HEK293 (cell line): ENCODE results near the gene PYY.

ENCODE experiments used
- CTCF ChIA-PET: fragments of 350-600 bp; formaldehyde crosslinking; extraction: SDS; loops from one replicate; lab custom pipeline; 2021; ENCODE audit warnings: antibody characterized with exemption; lab: Yijun Ruan, JAX
- POLR2A ChIA-PET: fragments of 300-600 bp; formaldehyde crosslinking; extraction: SDS; loops from one replicate; lab custom pipeline; 2020; ENCODE audit warnings: antibody characterized with exemption, inconsistent platforms; lab: Yijun Ruan, JAX
- H3K27ac ChIP-seq: fragments of 200-500 bp; sonication (Bioruptor generic); 2 replicates; pipeline ENCODE4 v1.5.1; 2014; ENCODE audit warnings: low read depth, low read length, control low read depth, inconsistent platforms; ENCODE audit errors: extremely low read depth
- H3K36me3 ChIP-seq, 2 experiments: fragments of 200-500 bp in 1 of 2; sonication (Bioruptor generic) in 1 of 2; 1 replicate in 1 of 2; 2 replicates in 1 of 2; pipeline ENCODE4 v1.5.1; 2014 to 2017; ENCODE audit warnings: inconsistent platforms in 2 of 2, low read length in 2 of 2; ENCODE audit not compliant: control insufficient read depth in 2 of 2, insufficient read depth in 1 of 2
- H3K4me1 ChIP-seq: fragments of 200-500 bp; sonication (Bioruptor generic); 2 replicates; pipeline ENCODE4 v1.5.1; 2014; ENCODE audit warnings: mild to moderate bottlenecking, low read length, inconsistent platforms; ENCODE audit not compliant: control insufficient read depth, insufficient read depth
- H3K4me3 ChIP-seq: 2 replicates; pipeline ENCODE4 v1.5.1; 2011; ENCODE audit warnings: low read depth, mild to moderate bottlenecking, control low read depth, low read length, moderate library complexity
- H3K9me3 ChIP-seq: fragments of 200-500 bp; sonication (Bioruptor generic); 2 replicates; pipeline ENCODE4 v1.5.1; 2014; ENCODE audit warnings: low read depth, low read length, inconsistent platforms; ENCODE audit not compliant: control insufficient read depth, insufficient read depth
- GLIS2 ChIP-seq: fragments of 450-650 bp; formaldehyde crosslinking; IDR thresholded peaks from 2 replicates; pipeline ENCODE4 v1.5.1; 2016; ENCODE audit warnings: missing biosample characterization, missing genetic modification characterization
- HIC1 ChIP-seq: fragments of 450-650 bp; formaldehyde crosslinking; IDR thresholded peaks from 2 replicates; pipeline ENCODE4 v1.5.1; 2016; ENCODE audit warnings: missing biosample characterization, missing genetic modification characterization
- KLF7 ChIP-seq: fragments of 450-650 bp; formaldehyde crosslinking; IDR thresholded peaks from 2 replicates; pipeline ENCODE4 v1.5.1; 2016; ENCODE audit warnings: missing biosample characterization, missing genetic modification characterization, borderline replicate concordance
- KLF8 ChIP-seq: fragments of 450-650 bp; formaldehyde crosslinking; IDR thresholded peaks from 2 replicates; pipeline ENCODE4 v1.5.1; 2016; ENCODE audit warnings: missing biosample characterization, missing genetic modification characterization
- MZF1 ChIP-seq: fragments of 450-650 bp; formaldehyde crosslinking; IDR thresholded peaks from 2 replicates; pipeline ENCODE4 v1.5.1; 2017; ENCODE audit warnings: missing biosample characterization, missing genetic modification characterization, borderline replicate concordance
- PRDM10 ChIP-seq: fragments of 450-650 bp; formaldehyde crosslinking; IDR thresholded peaks from 2 replicates; pipeline ENCODE4 v1.5.1; 2016; ENCODE audit warnings: missing biosample characterization, missing genetic modification characterization
- SALL2 ChIP-seq: fragments of 450-650 bp; formaldehyde crosslinking; IDR thresholded peaks from 2 replicates; pipeline ENCODE4 v1.5.0; 2017; ENCODE audit warnings: missing biosample characterization, mild to moderate bottlenecking, missing genetic modification characterization, borderline replicate concordance
- ZBTB20 ChIP-seq: fragments of 450-650 bp; formaldehyde crosslinking; IDR thresholded peaks from 2 replicates; pipeline ENCODE4 v1.5.1; 2016; ENCODE audit warnings: missing biosample characterization, missing genetic modification characterization
- ZBTB6 ChIP-seq: fragments of 450-650 bp; formaldehyde crosslinking; IDR thresholded peaks from 2 replicates; pipeline ENCODE4 v1.5.1; 2017; ENCODE audit warnings: missing biosample characterization, missing genetic modification characterization
- ZBTB8A ChIP-seq: fragments of 450-650 bp; formaldehyde crosslinking; IDR thresholded peaks from 2 replicates; pipeline ENCODE4 v1.5.1; 2016; ENCODE audit warnings: missing biosample characterization, missing genetic modification characterization
- ZEB2 ChIP-seq: fragments of 450-650 bp; formaldehyde crosslinking; IDR thresholded peaks from 2 replicates; pipeline ENCODE4 v1.5.1; 2016; ENCODE audit warnings: missing biosample characterization, missing genetic modification characterization
- ZNF10 ChIP-seq: fragments of 450-650 bp; formaldehyde crosslinking; IDR thresholded peaks from 2 replicates; pipeline ENCODE4 v1.5.1; 2017; ENCODE audit warnings: missing biosample characterization, missing genetic modification characterization
- ZNF114 ChIP-seq: fragments of 450-650 bp; formaldehyde crosslinking; IDR thresholded peaks from 2 replicates; pipeline ENCODE4 v1.5.0; 2017; ENCODE audit warnings: missing biosample characterization, missing genetic modification characterization
- ZNF214 ChIP-seq: fragments of 450-650 bp; formaldehyde crosslinking; IDR thresholded peaks from 2 replicates; pipeline ENCODE4 v1.5.1; 2017; ENCODE audit warnings: missing biosample characterization, mild to moderate bottlenecking, missing genetic modification characterization, borderline replicate concordance
- ZNF223 ChIP-seq: fragments of 450-650 bp; formaldehyde crosslinking; IDR thresholded peaks from 2 replicates; pipeline ENCODE4 v1.5.1; 2016; ENCODE audit warnings: missing biosample characterization, missing genetic modification characterization
- ZNF23 ChIP-seq: fragments of 450-650 bp; formaldehyde crosslinking; IDR thresholded peaks from 2 replicates; pipeline ENCODE4 v1.5.1; 2016; ENCODE audit warnings: missing biosample characterization, missing genetic modification characterization, borderline replicate concordance
- ZNF335 ChIP-seq: fragments of 450-650 bp; formaldehyde crosslinking; conservative IDR thresholded peaks from 2 replicates; pipeline ENCODE4 v1.5.1; 2016; ENCODE audit warnings: missing biosample characterization, missing genetic modification characterization
- ZNF416 ChIP-seq: fragments of 450-650 bp; formaldehyde crosslinking; IDR thresholded peaks from 2 replicates; pipeline ENCODE4 v1.5.1; 2016; ENCODE audit warnings: missing biosample characterization, missing genetic modification characterization
- ZNF521 ChIP-seq: fragments of 450-650 bp; formaldehyde crosslinking; IDR thresholded peaks from 2 replicates; pipeline ENCODE4 v1.5.1; 2017; ENCODE audit warnings: missing biosample characterization, mild to moderate bottlenecking, missing genetic modification characterization
- ZNF529 ChIP-seq: fragments of 450-650 bp; formaldehyde crosslinking; IDR thresholded peaks from 2 replicates; pipeline ENCODE4 v1.5.1; 2017; ENCODE audit warnings: missing genetic modification characterization, missing biosample characterization; ENCODE audit not compliant: insufficient replicate concordance
- ZNF549 ChIP-seq: fragments of 450-650 bp; IDR thresholded peaks from 2 replicates; pipeline ENCODE4 v1.5.1; 2018; ENCODE audit warnings: missing biosample characterization, missing genetic modification characterization, mild to moderate bottlenecking, inconsistent platforms, moderate library complexity
- ZNF596 ChIP-seq: fragments of 450-650 bp; IDR thresholded peaks from 2 replicates; pipeline ENCODE4 v1.5.0; 2018; ENCODE audit warnings: missing biosample characterization, mild to moderate bottlenecking, missing genetic modification characterization, moderate library complexity
- ZNF610 ChIP-seq: fragments of 450-650 bp; formaldehyde crosslinking; IDR thresholded peaks from 2 replicates; pipeline ENCODE4 v1.5.1; 2016; ENCODE audit warnings: missing biosample characterization, missing genetic modification characterization, borderline replicate concordance
- ZNF624 ChIP-seq: fragments of 450-650 bp; formaldehyde crosslinking; IDR thresholded peaks from 2 replicates; pipeline ENCODE4 v1.5.1; 2017; ENCODE audit warnings: missing biosample characterization, missing genetic modification characterization
- ZNF660 ChIP-seq: fragments of 450-650 bp; IDR thresholded peaks from 2 replicates; pipeline ENCODE4 v1.5.1; 2018; ENCODE audit warnings: missing biosample characterization, mild to moderate bottlenecking, missing genetic modification characterization
- ZNF76 ChIP-seq: fragments of 450-650 bp; formaldehyde crosslinking; IDR thresholded peaks from 2 replicates; pipeline ENCODE4; 2016; ENCODE audit warnings: low read depth, missing biosample characterization, missing genetic modification characterization, borderline replicate concordance
- ZNF777 ChIP-seq: fragments of 450-650 bp; formaldehyde crosslinking; IDR thresholded peaks from 2 replicates; pipeline ENCODE4 v1.5.1; 2017; ENCODE audit warnings: missing biosample characterization, missing genetic modification characterization, borderline replicate concordance
- ZXDB ChIP-seq: fragments of 450-650 bp; formaldehyde crosslinking; IDR thresholded peaks from 2 replicates; pipeline ENCODE4 v1.5.1; 2016; ENCODE audit warnings: missing biosample characterization, missing genetic modification characterization
- TF ChIP-seq, protein P1 (sequence below): fragments of 450-650 bp; formaldehyde crosslinking; IDR thresholded peaks from 2 replicates; pipeline ENCODE4 v1.5.1; 2016; ENCODE audit warnings: missing biosample characterization, missing genetic modification characterization

Gene PYY

GRCh38 chr17:43907998-43908721 is 45.6 kb downstream of the PYY start:
- Histone ChIP-seq H3K27ac (peak overlapping the region; percentile 51; the same call in 1 of the 2 replicates), H3K36me3 (no peaks in the 10 kb centered on the region), H3K4me1 (peaks cover 12% of the 10 kb centered on the region; the same call in 1 of the 2 replicates), H3K4me3 (no peak overlapping the region), H3K9me3 (no peaks in the 10 kb centered on the region)
- CTCF ChIA-PET: interaction anchor here (0.6 to 5.6 kb wide), 20 partner anchors 8 to 178 kb away, joined by 3 to 53 read pairs (median 8); partner anchors contain the start of gene PPY
- POLR2A ChIA-PET: interaction anchor here (1.2 kb wide), 3 partner anchors 10 to 22 kb away, joined by 3 to 4 read pairs (median 3); no protein-coding TSS in a partner anchor
- TF ChIP-seq, protein P1, sequence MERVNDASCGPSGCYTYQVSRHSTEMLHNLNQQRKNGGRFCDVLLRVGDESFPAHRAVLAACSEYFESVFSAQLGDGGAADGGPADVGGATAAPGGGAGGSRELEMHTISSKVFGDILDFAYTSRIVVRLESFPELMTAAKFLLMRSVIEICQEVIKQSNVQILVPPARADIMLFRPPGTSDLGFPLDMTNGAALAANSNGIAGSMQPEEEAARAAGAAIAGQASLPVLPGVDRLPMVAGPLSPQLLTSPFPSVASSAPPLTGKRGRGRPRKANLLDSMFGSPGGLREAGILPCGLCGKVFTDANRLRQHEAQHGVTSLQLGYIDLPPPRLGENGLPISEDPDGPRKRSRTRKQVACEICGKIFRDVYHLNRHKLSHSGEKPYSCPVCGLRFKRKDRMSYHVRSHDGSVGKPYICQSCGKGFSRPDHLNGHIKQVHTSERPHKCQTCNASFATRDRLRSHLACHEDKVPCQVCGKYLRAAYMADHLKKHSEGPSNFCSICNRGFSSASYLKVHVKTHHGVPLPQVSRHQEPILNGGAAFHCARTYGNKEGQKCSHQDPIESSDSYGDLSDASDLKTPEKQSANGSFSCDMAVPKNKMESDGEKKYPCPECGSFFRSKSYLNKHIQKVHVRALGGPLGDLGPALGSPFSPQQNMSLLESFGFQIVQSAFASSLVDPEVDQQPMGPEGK: peak; percentile 28; the same call in 1 of the 2 replicates
- TF ChIP-seq MZF1 (tag by site-specific recombination) (no peak), ZNF76 (tag by site-specific recombination) (no peak), KLF8 (tag by site-specific recombination) (peak; percentile 39; the same call in 1 of the 2 replicates), ZNF610 (tag by site-specific recombination) (no peak), ZNF335 (peak; percentile 55), ZNF660 (peak; percentile 61; the same call in 1 of the 2 replicates), ZNF549 (no peak), HIC1 (peak; percentile 42; the same call in 1 of the 2 replicates), PRDM10 (tag by site-specific recombination) (peak; percentile 71), ZNF624 (tag by site-specific recombination) (no peak), ZXDB (tag by site-specific recombination) (no peak), KLF7 (tag by site-specific recombination) (no peak), ZNF521 (tag by site-specific recombination) (no peak), ZBTB6 (tag by site-specific recombination) (peak; percentile 84), ZEB2 (peak; percentile 79), ZNF23 (tag by site-specific recombination) (no peak), ZNF214 (tag by site-specific recombination) (no peak), ZNF596 (no peak), ZNF777 (no peak), ZNF223 (no peak), ZNF10 (tag by site-specific recombination) (no peak; the same call in 1 of the 2 replicates), ZBTB8A (tag by site-specific recombination) (peak; percentile 12; the same call in 1 of the 2 replicates), ZBTB20 (tag by site-specific recombination) (peak; percentile 86; the same call in 1 of the 2 replicates), GLIS2 (0 out of 2 replicates have a peak, but pooled peaks have one; percentile 8), ZNF114 (no peak), ZNF529 (tag by site-specific recombination) (no peak), SALL2 (tag by site-specific recombination) (no peak), ZNF416 (tag by site-specific recombination) (no peak)
